ENCODE data around the gene FOXF1. TPM values are rescaled to one million over a fixed set of nuclear protein-coding genes. Genes with fewer than 3 reads are reported as not detected.

Gene FOXF1
- total and polyA plus RNA-seq, 2 of the 13 experiments (the other 11 are each of a cell fraction or from before 2014, with no cell fraction given) = not detected

DNA sequence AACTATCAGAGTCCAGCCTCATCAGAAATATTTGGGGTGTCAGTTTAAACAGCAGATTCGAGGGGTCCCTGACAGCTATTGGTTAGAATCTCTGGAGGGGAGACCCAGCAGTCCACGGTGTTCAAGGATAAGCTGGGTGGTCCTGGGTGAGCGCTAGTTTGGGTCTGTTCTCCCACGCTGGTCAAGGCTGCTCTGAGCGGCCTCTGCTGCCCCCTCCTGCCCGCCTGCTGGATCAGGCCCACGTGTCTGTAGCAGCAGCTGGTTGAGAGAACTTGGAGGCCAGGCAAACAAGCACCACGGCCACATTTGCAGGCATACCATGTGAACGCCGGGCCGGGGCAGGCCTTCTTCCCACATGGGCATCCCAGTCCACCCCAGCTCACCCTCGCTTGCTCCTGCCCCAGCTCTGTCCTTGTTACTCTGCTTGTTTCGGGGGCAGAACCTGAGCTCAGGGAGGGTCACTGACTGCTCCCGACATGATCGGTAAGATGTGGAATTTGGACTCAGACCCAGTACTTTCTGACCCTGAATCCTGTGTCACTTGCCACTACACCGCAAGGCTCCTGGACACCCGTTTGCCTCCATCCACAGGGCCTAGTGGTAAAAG is 7.4 kb downstream of the FOXF1 start (continued):
- TF ChIP-seq ZNF800 (CRISPR knock-in tag; IDR thresholded peaks at IDR 0.05) = no peak
- TF ChIP-seq, protein P1, sequence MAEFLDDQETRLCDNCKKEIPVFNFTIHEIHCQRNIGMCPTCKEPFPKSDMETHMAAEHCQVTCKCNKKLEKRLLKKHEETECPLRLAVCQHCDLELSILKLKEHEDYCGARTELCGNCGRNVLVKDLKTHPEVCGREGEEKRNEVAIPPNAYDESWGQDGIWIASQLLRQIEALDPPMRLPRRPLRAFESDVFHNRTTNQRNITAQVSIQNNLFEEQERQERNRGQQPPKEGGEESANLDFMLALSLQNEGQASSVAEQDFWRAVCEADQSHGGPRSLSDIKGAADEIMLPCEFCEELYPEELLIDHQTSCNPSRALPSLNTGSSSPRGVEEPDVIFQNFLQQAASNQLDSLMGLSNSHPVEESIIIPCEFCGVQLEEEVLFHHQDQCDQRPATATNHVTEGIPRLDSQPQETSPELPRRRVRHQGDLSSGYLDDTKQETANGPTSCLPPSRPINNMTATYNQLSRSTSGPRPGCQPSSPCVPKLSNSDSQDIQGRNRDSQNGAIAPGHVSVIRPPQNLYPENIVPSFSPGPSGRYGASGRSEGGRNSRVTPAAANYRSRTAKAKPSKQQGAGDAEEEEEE (CRISPR knock-in tag; IDR thresholded peaks at IDR 0.05; ENCODE audit: borderline replicate concordance) = no peak
- no peak for TF ChIP-seq MYNN (CRISPR knock-in tag; IDR thresholded peaks at IDR 0.05; ENCODE audit: low read depth)
- TF ChIP-seq ARID2 (CRISPR knock-in tag; IDR thresholded peaks at IDR 0.05; ENCODE audit: borderline replicate concordance) = no peak
- TF ChIP-seq ZSCAN22 (CRISPR knock-in tag; IDR thresholded peaks at IDR 0.05) = no peak
- no peak for TF ChIP-seq SMAD3 (CRISPR knock-in tag; IDR thresholded peaks at IDR 0.05)
- TF ChIP-seq, protein P2, sequence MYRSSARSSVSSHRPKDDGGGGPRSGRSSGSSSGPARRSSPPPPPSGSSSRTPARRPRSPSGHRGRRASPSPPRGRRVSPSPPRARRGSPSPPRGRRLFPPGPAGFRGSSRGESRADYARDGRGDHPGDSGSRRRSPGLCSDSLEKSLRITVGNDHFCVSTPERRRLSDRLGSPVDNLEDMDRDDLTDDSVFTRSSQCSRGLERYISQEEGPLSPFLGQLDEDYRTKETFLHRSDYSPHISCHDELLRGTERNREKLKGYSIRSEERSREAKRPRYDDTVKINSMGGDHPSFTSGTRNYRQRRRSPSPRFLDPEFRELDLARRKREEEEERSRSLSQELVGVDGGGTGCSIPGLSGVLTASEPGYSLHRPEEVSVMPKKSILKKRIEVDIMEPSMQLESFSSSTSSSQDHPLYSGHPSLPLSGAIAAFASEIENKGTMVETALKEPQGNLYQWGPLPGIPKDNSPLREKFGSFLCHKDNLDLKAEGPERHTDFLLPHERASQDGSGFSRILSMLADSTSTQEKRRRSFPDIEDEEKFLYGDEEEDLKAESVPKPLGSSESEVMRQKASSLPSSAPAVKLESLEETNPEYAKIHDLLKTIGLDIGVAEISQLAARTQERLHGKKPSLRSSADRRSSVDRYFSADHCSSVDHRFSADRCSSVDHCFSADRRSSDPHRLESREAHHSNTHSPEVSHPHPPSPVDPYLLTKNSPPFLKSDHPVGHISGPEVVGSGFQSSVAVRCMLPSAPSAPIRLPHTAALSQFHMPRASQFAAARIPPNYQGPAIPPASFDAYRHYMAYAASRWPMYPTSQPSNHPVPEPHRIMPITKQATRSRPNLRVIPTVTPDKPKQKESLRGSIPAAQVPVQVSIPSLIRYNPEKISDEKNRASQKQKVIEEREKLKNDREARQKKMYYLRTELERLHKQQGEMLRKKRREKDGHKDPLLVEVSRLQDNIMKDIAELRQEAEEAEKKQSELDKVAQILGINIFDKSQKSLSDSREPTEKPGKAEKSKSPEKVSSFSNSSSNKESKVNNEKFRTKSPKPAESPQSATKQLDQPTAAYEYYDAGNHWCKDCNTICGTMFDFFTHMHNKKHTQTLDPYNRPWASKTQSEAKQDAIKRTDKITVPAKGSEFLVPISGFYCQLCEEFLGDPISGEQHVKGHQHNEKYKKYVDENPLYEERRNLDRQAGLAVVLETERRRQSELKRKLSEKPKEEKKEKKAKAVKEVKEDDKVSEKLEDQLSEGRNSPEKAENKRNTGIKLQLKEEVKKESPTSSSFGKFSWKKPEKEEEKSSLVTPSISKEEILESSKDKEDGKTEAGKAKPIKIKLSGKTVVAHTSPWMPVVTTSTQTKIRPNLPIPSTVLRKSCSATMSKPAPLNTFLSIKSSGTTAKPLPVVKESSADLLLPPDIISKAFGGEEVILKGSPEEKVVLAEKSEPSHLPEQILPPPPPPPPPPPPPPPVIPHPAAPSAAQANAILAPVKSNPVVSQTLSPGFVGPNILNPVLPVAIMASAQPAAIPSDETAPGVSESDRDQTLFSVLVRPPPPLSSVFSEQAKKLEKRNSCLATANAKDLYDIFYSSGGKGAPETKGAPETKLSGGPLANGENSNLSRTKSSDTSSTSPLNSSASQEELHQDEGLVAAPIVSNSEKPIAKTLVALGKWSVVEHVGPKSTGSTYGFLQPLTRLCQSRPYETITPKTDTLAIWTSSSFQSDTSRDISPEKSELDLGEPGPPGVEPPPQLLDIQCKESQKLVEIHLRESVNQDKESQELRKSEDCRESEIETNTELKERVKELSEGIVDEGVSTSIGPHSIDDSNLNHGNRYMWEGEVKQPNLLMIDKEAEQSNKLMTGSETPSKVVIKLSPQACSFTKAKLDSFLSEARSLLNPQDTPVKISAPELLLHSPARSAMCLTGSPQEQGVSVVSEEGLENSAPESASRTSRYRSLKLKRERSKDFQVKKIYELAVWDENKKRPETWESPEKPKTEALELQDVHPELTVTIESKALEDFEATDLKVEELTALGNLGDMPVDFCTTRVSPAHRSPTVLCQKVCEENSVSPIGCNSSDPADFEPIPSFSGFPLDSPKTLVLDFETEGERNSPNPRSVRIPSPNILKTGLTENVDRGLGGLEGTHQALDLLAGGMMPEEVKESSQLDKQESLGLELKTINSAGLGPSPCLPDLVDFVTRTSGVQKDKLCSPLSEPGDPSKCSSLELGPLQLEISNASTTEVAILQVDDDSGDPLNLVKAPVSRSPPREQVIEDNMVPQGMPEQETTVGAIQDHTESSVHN (CRISPR knock-in tag; IDR thresholded peaks at IDR 0.05) = no peak
- TF ChIP-seq ZBTB42 (CRISPR knock-in tag; IDR thresholded peaks at IDR 0.05) = no peak
- TF ChIP-seq, protein P3, sequence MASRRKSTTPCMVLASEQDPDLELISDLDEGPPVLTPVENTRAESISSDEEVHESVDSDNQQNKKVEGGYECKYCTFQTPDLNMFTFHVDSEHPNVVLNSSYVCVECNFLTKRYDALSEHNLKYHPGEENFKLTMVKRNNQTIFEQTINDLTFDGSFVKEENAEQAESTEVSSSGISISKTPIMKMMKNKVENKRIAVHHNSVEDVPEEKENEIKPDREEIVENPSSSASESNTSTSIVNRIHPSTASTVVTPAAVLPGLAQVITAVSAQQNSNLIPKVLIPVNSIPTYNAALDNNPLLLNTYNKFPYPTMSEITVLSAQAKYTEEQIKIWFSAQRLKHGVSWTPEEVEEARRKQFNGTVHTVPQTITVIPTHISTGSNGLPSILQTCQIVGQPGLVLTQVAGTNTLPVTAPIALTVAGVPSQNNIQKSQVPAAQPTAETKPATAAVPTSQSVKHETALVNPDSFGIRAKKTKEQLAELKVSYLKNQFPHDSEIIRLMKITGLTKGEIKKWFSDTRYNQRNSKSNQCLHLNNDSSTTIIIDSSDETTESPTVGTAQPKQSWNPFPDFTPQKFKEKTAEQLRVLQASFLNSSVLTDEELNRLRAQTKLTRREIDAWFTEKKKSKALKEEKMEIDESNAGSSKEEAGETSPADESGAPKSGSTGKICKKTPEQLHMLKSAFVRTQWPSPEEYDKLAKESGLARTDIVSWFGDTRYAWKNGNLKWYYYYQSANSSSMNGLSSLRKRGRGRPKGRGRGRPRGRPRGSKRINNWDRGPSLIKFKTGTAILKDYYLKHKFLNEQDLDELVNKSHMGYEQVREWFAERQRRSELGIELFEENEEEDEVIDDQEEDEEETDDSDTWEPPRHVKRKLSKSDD (CRISPR knock-in tag; IDR thresholded peaks at IDR 0.05; ENCODE audit: low read depth) = no peak

Measured in HepG2 (cell line).